Stimulated activated CD4-positive, alpha-beta T cell treated with anti-CD3 and anti-CD28 coated beads, Interleukin-4, amount 100 ng/mL, for 1 hour (primary cell): ENCODE results near the gene CACNG4.

Experiments used
- DNase-seq: peaks from one replicate; pipeline ENCODE4 v3.0.0-alpha.2; 2020

The CACNG4 gene

DNA sequence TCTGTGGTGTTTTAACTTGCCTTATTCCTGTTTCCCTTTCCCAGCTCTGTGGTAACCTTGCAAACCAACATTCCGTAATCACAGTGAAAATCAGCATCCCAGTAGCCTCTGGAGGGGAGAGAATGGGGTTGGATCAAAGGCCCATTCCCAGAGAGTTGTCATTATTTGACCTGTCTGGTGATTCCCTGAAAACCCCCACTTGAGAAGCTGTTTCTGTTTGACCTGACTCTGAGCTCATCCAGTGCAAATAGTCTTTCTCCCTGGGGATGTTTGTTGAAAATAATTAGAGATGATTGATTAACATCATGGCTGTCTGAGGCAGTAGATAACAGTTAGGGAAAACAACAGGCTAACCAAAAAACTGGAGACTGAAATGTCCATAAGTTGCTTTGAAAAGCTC lies 82.9 kb downstream of the CACNG4 start:
- no peak for DNase-seq

DNA sequence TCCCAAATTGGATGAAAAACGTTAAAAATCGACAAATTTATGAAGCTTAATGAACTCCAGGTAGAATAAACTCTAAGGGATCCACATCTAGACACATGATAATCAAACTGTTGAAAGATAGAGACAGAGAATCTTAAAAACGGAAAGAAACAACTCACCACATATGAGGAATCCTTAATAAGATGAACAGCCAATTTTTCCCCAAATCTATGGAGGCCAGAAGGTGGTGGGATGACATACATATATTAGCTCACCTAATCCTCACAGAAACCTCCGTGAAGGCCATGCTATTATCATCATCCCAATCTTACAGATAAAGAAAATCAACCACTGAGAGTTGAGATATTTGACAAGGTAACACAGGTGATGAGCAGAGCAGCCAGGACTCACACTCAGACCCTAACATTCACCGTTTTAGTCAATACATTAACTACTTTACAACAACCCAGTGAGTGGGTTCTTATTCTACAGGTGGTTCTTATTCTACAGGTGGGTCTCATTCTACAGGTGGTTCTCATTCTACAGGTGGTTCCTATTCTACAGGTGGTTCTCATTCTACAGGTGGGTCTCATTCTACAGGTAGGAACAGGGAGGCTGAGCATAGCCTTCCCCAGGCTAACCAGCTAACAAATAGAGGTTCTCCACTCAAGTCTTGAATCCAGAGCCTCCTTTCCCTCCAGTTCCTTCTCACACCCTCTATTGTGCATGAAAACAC lies 84.7 kb downstream of the CACNG4 start:
- no peak for DNase-seq

DNA sequence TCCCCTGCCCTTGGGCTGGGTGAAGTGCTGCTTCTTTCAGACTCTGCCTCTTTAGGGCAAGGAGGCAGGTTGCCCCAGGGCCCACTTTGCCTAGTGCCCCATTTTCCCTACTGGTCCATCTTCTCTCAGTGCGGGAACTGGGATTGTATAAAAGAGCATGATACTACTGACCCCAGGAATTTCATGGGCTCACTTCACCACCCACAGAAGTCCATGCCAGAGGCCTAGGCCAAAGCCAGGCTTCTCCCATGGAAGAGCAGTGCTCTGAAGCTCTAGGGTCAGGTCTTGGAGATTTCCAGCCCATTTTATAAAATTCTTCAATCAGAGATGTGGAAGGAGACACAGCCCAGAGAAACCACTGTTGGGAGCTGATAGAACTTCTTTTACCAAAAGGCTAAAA lies 85.6 kb downstream of the CACNG4 start:
- no peak for DNase-seq

DNA sequence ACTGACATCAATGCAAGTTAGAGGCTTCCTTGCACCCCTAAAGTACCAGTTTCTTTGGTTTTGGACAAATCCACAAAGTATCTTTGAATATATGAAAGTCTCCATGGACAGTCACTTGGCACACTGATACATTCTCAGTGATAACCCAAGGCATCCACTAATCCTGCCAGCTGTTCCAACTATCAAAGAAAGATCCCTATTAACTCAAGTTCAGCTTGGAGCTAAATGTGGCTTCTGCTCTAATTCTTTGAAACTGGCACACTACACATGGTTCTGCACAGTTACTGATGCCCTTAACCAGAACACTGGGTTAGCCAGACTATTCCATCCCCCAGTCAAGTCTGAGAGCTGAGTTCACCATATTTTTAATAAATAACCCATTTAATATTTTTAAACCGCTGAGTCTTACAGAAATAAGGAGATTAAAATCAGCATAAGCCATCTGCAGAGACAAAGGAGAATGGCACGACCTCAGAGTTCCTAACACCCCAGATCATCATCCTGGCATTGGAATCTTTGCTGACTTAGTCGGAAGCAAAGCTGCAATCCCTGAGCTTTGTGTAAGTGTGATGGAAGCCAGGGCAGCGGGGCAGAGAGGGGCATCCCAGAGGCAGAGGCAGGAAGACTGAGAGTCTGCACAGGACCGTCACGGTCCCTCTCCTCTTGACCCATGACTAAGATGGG lies 86.1 kb downstream of the CACNG4 start:
- no peak for DNase-seq

DNA sequence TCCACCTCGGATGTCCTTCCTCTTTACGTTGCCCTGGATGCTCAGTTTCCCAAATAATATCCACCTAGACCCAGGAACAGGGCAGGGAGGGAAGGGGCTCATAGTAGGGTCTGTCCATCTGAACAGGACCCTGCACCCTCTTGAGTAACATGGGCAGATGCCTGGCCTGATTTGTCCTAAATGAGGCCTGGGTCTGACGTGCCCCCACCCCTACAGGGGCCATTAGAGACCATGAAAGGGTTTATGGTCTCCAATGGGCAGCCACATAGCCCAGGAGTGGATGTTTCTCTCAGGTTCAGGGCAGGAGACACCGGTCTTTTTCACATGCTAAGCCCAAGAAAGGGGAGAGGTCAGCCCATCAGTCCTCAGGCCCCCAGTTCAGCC lies 86.6 kb downstream of the CACNG4 start:
- DNase-seq: no peak

DNA sequence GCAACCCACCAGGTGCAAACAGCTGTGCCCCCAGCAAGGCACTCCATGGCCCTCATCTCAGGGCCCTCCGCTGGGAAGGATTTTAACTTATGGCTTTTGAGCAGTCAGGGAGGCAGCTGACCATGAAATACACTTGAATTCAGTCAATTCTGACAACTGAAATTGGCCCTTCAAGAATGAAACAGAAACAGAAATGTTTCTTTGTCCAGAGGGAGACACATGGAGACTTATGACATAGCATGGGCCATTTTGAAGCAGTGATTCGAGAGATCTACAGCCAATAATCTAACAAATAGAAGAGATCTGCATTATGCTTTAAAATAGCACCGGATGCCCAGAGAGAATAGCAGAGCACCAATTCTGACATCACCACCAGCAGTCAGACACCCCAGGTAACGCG lies 87.3 kb downstream of the CACNG4 start:
- DNase-seq: no peak

DNA sequence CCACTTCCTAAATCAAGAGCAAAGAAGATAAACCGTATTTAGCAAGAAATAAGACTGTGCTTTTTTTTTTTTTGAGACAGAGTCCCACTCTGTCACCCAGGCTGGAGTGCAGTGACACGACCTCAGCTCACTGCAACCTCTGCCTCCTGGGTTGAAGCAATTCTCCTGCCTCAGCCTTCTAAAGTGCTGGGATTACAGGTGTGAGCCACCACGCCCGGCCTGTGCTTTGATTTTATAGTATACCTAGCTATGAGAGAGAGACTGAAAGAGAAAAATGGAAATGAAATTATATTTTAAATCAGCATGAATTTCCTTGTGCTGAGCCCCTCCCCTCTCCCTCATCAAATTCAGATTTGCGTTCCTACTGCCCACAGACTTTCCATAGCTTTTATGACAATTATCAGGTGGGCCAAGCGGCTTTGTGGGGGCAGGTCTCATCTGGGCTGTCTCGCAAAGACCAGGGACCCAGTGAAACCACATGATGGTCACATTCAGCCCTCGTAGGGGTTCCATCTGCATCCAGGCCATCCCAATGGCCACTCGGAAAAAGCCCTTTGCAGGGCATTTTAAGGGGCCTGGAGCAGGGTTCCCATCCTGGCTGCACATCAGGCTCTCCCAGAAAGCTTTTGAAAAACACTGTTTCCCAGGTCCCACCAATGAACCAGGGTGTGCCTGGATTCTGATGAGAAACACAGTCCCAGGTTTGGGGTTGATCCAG lies 88.4 kb downstream of the CACNG4 start:
- no peak for DNase-seq

DNA sequence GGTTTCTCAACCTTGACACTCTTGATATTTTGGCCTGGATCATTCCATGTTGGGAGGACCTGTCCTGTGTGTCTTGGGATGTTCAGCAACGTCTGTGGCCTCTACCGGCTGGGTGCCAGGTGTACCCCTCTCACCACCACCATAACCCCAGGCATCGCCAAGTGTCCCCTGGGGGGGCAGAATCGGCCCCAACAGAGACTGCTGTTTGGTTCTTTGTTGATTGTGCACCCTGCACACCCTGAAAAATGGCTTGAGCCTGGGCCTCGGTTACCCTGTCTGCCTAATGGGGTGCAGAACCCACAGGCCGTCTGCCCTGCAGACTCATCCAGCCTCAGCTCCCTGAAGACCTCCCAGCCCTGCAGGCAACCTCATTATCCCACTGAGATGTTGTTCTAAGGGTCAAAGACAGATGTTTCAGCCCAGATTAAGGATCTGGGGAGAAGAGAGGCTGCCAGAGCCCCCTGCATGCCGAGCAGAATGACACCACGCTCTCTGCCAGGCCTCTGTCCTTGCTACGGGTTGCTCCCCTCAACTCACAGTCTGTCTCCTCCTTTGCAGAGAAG lies 89.0 kb downstream of the CACNG4 start:
- DNase-seq: no peak

DNA sequence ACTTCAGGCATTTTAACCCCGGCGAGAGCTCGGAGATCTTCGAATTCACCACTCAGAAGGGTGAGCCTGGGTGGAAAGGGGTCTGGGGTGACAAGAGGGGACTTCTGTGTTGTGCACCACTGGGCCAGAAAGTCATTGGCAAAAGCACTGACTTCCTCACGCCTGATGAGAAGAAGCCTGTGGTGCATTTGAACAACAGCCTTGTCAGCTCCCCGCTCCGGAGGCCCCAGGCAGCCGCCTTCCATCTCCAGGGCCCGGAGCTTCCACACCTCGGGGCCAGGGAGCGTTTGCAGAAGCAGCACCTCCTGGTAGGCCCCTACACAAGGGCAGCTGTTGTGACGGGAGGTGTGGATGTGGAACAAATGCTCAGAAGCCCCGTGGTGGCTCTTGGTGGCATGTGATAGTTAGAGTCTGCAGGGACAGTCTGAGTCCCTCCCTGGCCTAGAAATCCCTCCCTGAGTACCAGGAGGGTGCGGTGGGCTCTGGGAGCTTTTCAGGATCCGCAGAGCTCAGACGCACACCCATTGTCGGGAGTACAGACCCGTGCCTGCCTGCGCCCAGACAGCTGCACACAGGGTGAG lies 89.6 kb downstream of the CACNG4 start:
- DNase-seq: no peak

DNA sequence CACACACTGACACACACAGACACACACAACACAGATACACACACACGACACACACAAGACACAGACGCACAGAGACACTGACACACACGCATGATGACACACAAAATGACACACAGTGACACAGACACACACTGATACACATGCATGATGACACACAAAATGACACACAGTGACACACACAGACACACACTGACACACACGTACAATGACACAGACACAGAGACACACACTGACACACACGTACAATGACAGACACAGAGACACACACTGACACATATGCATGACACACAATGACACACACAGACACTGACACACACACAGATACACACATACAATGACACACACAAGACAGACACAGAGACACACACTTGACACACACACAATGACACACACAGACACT lies 90.1 kb downstream of the CACNG4 start:
- no peak for DNase-seq

DNA sequence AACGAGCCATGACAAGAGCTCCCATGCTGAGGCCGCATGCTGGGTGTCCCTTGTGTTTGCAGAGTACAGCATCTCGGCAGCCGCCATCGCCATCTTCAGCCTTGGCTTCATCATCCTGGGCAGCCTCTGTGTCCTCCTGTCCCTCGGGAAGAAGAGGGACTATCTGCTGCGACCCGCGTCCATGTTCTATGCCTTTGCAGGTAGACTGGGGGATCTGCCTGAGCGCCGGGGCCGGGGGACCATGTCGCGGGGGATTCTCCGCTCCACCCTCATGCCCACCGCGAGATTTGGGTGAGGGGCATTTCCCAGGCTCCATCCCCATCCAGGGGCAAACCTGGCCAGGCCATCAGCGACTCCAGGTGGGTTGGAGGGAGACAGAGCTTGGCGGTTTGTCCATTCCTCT lies 90.5 kb downstream of the CACNG4 start:
- DNase-seq: no peak

DNA sequence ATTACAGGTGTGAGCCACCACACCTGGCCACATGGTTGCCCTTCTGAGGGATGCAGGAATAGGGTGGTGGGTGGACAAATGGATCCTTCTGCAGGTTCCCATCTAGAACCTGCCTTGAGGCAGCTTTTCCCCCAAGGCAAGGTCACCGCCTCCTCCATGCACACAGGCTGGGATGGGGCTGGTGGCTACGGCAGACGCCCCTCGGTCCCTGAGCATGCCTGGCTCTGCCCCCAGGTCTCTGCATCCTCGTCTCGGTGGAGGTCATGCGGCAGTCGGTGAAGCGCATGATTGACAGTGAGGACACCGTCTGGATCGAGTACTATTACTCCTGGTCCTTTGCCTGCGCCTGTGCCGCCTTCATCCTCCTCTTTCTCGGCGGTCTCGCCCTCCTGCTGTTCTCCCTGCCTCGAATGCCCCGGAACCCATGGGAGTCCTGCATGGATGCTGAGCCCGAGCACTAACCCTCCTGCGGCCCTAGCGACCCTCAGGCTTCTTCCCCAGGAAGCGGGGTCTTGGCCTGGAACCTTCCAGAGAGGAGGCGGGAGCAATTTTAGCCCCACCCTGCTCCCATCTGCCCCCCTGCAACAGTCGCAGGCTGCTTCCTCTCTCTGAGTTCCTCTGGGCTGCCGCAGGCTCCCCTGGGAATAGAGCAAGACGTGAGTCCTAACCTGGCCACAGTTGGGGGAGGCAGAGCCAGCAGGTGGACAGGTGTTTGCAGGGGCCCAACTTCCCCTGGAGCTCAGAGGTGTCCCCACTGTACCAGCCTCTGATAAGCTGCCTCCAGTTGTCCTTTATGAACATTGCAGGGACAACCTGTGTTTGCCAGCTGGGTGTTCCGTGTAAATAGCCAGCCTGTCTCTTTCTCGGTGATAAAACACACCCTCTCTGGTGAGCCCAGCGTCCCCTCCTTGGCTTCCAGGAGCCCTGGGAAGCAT lies 91.6 kb downstream of the CACNG4 start:
- no peak for DNase-seq

DNA sequence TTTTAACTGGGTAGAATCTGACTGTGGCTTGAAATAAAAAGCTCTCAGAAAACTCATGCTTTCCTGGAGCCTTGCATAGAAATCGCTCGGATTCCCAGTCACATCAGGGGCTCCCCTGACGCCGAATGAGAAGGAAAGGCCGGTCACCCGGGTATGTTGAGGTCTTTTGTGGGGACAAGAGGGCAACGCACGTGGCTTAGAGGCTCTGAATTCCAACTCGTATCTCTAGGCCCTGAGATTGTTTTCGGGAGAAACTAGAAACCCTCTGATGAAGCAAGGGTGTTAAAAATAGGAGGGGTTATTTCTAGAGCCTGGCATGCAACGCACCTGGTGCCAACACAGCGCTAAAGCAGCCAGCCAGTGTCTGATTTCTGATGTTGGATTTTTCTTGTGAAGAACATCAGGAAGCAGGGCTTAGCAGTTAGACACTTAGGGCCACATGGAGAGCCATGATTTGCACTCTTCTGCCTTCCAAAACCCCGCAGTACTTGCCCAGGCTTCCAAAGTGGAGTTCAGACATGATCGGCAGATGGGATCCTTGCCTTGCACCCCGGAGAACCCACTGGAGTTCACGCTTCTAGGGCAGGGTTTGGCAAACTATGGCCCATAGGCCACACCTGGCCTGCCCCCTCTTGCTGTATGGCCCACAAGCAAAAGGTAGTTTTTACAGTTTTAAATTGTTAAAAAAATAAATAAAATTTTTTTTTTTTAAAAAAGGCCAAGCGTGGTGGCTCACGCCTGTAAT lies 92.4 kb downstream of the CACNG4 start:
- no peak for DNase-seq

DNA sequence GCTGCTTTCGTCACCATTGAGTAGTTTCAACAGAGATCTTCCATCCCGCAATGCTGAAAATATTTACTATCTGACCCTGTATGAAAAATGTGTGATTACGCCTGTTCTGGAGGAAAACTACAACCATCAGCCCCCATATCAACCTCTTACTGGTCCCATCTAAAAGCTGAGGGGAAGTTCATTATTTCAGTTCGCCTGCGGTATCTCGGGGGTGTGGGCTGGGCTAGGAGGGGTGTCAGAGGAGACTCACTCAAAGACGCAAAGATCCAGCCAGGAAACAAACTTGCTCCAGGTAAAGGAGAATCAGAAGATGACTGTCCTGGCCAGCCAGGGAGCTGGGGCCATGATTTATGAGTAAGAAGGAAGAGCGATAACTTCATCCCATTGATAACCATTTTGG lies 93.5 kb downstream of the CACNG4 start:
- no peak for DNase-seq

DNA sequence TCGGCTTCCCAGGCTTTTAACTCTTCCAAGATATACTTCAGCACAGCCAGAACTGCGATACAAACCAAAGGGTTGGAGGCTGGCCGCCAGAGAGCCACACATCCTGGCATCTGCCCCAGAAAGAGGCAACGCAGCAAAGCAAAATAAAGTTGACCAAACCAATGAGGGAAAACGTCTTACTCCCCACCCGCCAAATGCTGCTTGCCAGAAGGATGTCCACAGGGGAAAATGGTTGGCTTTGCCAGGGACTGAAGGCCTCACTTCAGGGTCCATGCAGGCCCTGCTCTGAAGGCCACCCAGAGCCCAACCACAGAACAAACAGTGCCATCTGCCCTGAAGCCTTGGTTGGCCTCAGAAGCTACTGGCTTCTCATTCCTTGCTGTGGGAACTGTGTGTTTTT lies 94.9 kb downstream of the CACNG4 start:
- DNase-seq: no peak

DNA sequence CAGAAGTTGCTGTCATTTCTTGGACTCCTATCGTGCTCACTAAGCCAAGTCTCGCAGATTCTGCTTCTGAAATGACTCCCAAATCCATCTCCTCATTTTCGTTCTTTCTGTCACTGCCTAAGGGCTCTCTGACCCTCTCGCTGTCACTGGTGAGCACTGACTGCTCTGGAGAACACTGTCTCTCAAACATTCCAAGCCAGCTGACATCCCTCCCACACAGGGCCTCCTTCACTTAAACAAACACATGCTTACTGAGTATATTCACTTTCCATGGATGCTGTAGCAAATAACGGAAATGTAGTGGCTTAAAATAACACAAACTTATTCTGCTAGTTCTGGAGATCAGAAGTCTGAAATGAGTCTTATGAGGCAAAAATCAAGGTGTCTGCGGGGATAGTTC lies 98.6 kb downstream of the CACNG4 start:
- no peak for DNase-seq

DNA sequence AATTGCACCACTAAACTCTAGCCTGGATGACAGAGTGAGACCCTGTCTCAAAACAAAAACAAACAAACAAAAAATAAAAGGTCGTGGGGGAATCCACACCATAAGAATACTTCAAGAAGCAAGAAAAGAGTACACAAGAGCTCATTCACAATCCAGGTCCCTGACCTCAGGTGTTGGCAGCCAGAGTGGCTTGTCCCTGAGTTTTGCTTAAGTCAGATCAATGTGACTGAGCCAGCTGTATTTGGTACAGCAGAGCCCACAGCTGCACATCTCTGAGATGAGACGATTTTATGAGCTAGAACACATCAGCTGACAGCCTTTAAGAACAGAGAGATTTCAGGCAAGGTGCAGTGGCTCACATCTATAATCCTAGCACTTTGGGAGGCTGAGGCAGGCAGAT lies 102.2 kb downstream of the CACNG4 start:
- no peak for DNase-seq

DNA sequence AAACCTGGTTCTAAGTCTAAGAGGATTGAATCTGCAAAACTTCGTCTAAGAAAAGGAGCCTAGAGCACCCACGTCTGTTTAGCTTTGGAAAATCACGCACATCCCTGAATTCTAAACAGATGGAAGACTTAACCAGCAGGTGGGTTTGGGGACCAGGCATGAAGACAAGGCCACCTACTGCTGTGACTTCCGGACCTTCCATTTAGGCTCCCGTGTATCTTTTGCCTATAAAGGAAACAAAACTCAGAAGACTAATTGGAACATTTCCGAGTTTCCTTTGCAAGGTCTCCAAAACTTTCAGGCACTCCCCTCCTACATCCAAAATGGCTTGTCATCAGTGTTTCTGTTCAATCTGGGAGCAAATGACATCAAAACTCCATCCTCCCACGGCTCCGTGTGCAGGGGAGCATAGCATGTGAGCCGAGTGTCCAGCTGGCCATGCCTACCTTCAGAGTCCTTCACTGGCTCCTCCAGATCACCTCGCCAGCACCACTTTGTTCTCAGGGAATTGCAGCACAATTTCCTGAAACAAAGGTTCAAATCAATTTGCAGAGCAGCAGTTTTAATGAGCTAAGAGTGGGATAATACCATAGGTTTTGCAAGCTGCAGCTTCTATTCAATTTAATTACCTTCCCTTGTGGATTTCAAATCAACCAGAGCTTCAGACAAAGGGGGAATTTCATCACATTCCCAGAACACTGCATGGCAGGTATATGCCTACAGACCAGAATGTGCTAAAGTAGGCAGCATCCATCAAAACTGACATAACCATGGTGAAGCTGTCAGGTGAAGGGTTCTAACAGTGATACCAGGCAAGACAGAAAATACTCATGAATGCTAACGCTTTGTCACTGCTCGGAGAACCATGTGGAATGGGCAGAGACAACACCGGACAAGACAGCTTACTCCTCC lies 103.3 kb downstream of the CACNG4 start:
- DNase-seq: no peak

DNA sequence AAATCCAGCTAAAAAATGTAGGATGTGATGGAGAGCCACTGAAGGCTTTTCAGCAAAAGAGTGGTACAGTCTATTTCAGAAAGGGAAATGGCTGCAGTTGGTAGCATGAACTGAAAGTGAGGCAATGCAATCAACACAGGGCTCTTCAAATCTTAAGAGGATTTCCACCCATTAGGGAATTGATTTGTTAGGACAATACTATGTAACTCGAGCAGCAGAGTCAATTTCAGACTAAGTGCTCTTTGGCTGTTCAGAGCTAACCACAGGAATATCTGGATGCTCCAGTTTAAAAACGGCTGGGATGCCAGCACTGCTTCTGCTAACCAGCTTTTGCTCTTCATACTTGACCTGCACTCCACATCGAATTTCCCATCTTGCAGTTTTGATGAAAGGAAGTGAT lies 104.5 kb downstream of the CACNG4 start:
- DNase-seq: no peak

DNA sequence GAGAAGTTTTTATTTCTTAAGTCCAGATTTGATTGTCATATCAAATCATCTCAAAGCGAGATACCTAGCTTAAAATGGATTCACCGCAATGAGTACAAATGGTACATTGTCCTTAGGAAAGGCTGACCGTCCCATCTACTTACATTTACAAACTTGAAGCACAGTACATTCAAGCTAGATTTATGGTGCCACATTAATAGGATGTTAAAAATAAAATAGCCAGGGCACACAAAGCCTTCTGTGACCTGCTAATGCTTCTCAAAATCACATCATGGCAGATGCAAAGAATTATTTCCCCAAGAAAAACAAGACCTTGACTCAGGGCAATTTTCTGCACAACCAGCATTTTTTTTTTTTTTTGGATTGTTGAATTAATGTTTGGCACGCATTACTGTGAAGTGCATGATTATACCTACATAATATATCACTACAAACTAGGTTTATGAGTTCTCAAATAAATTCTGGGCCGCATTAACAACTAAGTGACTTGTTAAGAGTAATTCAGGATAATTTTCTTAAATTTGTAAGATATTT lies 105.2 kb downstream of the CACNG4 start:
- no peak for DNase-seq
